K562 (cell line): ENCODE data around the gene C4A.
"Not testable (repeated sequence)": the region's sequence is repeated elsewhere in the genome, so short reads cannot be mapped to it uniquely, and the experiment has no call there.

Experiments
- ATF7 ChIP-seq: fragments of 450-650 bp; IDR thresholded peaks from 2 replicates; pipeline ENCODE4 v1.7.1; 2014; ENCODE audit warnings: mild to moderate bottlenecking, moderate library complexity
- HINFP ChIP-seq: fragments of 450-650 bp; conservative IDR thresholded peaks from 2 replicates; pipeline ENCODE4 v1.6.1; 2016; ENCODE audit warnings: missing genetic modification characterization, low read depth, mild to moderate bottlenecking, control low read depth, missing compliant biosample characterization
- YY1 ChIP-seq, 3 experiments: IDR thresholded peaks; 2 replicates each; pipeline ENCODE4 v1.6.1; 2011; ENCODE audit warnings: low read length in 2 of 3, mild to moderate bottlenecking in 2 of 3, moderate library complexity in 2 of 3, borderline replicate concordance in 1 of 3, control low read depth in 1 of 3, low read depth in 1 of 3; ENCODE audit not compliant: insufficient read depth in 3 of 3, insufficient replicate concordance in 2 of 3, control insufficient read depth in 1 of 3, insufficient read length in 1 of 3; ENCODE audit errors: extremely low read depth in 1 of 3
- ZNF318 ChIP-seq, 2 experiments: fragments of 450-650 bp; IDR thresholded peaks; 2 replicates each; pipeline ENCODE4 v1.6.1; 2016; ENCODE audit warnings: mild to moderate bottlenecking in 2 of 2, borderline replicate concordance in 1 of 2, low read depth in 1 of 2, moderate library complexity in 1 of 2
- ZNF408 ChIP-seq: fragments of 250-450 bp; sonication (Bioruptor Pico); IDR thresholded peaks from 2 replicates; pipeline ENCODE4 v1.4.0; 2020; ENCODE audit warnings: low read depth, mild to moderate bottlenecking, moderate library complexity

GRCh38 chr6:31980195-31980876, 1.5 kb upstream of the C4A start:
- TF ChIP-seq HINFP; YY1 (IDR thresholded peaks at IDR 0.05; ENCODE audit: borderline replicate concordance in 1 of 3, control insufficient read depth in 1 of 3, extremely low read depth in 1 of 3, insufficient read depth in 3 of 3, insufficient read length in 1 of 3, insufficient replicate concordance in 2 of 3, low read depth in 1 of 3, low read length in 2 of 3); ZNF408 (CRISPR knock-in tag); ZNF318 (IDR thresholded peaks at IDR 0.05; ENCODE audit: borderline replicate concordance in 1 of 2, low read depth in 1 of 2); ATF7: not testable (repeated sequence)
